Liver (tissue), 9 donors: ENCODE data around the gene ALPP. TPM values are rescaled to one million over a fixed set of nuclear protein-coding genes. Genes with fewer than 3 reads are reported as not detected.

ENCODE experiments used
- DNase-seq: peaks from one replicate; pipeline ENCODE4 v3.0.0-alpha.2; 2017; ENCODE audit warnings: low spot score
- H3K27ac ChIP-seq, 2 donors: one replicate each; pipeline ENCODE4 v1.7.0; 2013; ENCODE audit warnings: inconsistent platforms in 2 of 2, low read length in 2 of 2, control low read depth in 1 of 2, low read depth in 1 of 2, mild to moderate bottlenecking in 1 of 2
- H3K27me3 ChIP-seq, 4 donors: one replicate each; pipeline versions ENCODE4 v1.6.1 to v1.7.0; 2013; ENCODE audit warnings: low read length in 3 of 4, inconsistent platforms in 1 of 4, mild to moderate bottlenecking in 1 of 4, moderate library complexity in 1 of 4; ENCODE audit not compliant: control insufficient read depth in 4 of 4, insufficient read depth in 4 of 4
- H3K36me3 ChIP-seq, 4 donors: one replicate each; pipeline versions ENCODE4 v1.6.1 to v1.7.0; 2013; ENCODE audit warnings: low read length in 3 of 4, mild to moderate bottlenecking in 3 of 4, low read depth in 1 of 4, moderate library complexity in 1 of 4; ENCODE audit not compliant: control insufficient read depth in 4 of 4, insufficient read depth in 3 of 4
- H3K4me1 ChIP-seq, 4 donors: one replicate each; pipeline versions ENCODE4 v1.6.1 to v1.7.0; 2013; ENCODE audit warnings: low read length in 3 of 4, mild to moderate bottlenecking in 3 of 4, moderate library complexity in 1 of 4; ENCODE audit not compliant: control insufficient read depth in 4 of 4, insufficient read depth in 4 of 4
- H3K4me3 ChIP-seq, 3 donors: one replicate each; pipeline versions ENCODE4 v1.6.1 to v1.7.0; 2013; ENCODE audit warnings: low read length in 3 of 3, control low read depth in 1 of 3, low read depth in 1 of 3, mild to moderate bottlenecking in 1 of 3
- H3K9ac ChIP-seq, 2 donors: one replicate each; pipeline ENCODE4 v1.7.0; 2013; ENCODE audit warnings: low read length in 2 of 2, mild to moderate bottlenecking in 2 of 2, moderate library complexity in 2 of 2, control low read depth in 1 of 2, low read depth in 1 of 2
- H3K9me3 ChIP-seq, 4 donors: one replicate each; pipeline versions ENCODE4 v1.6.1 to v1.7.0; 2013; ENCODE audit warnings: low read length in 3 of 4; ENCODE audit not compliant: control insufficient read depth in 4 of 4
- ATF3 ChIP-seq: IDR thresholded peaks from 2 replicates; pipeline ENCODE4 v1.6.1; 2016; ENCODE audit warnings: antibody characterized with exemption
- CTCF ChIP-seq: fragments of 150-350 bp; IDR thresholded peaks from 2 replicates; pipeline ENCODE4 v1.5.1; 2017; ENCODE audit warnings: improper control_type of control experiment, low read depth, low read length; ENCODE audit not compliant: missing input control
- EGR1 ChIP-seq, 2 donors: IDR thresholded peaks; 2 replicates each; pipeline ENCODE4 v1.6.1; 2016 to 2018; ENCODE audit warnings: antibody characterized with exemption in 2 of 2, low read depth in 2 of 2
- FOXA1 ChIP-seq: IDR thresholded peaks from 2 replicates; pipeline ENCODE4 v1.6.1; 2016; ENCODE audit warnings: antibody characterized with exemption
- FOXA2 ChIP-seq: IDR thresholded peaks from 2 replicates; pipeline ENCODE4 v1.6.1; 2016; ENCODE audit warnings: antibody characterized with exemption
- GABPA ChIP-seq, 2 donors: IDR thresholded peaks in 1 of 2; conservative IDR thresholded peaks in 1 of 2; 2 replicates each; pipeline ENCODE4 v1.6.1; 2016; ENCODE audit warnings: antibody characterized with exemption in 2 of 2, mild to moderate bottlenecking in 1 of 2, moderate library complexity in 1 of 2
- HNF4A ChIP-seq, 2 donors: conservative IDR thresholded peaks; 2 replicates each; pipeline ENCODE4 v1.6.1; 2016; ENCODE audit warnings: antibody characterized with exemption in 2 of 2, mild to moderate bottlenecking in 2 of 2
- HNF4G ChIP-seq: IDR thresholded peaks from 2 replicates; pipeline ENCODE4 v1.6.1; 2016; ENCODE audit warnings: antibody characterized with exemption
- JUND ChIP-seq, 2 donors: IDR thresholded peaks; 2 replicates each; pipeline ENCODE4 v1.6.1; 2016; ENCODE audit warnings: antibody characterized with exemption in 2 of 2
- NR2F2 ChIP-seq: IDR thresholded peaks from 2 replicates; pipeline ENCODE4 v1.6.1; 2016; ENCODE audit warnings: antibody characterized with exemption
- RAD21 ChIP-seq, 2 donors: IDR thresholded peaks; 2 replicates each; pipeline ENCODE4 v1.6.1; 2016; ENCODE audit warnings: antibody characterized with exemption in 2 of 2, mild to moderate bottlenecking in 2 of 2
- REST ChIP-seq: IDR thresholded peaks from 2 replicates; pipeline ENCODE4 v1.6.1; 2016; ENCODE audit warnings: antibody characterized with exemption, mild to moderate bottlenecking
- RXRA ChIP-seq, 2 donors: IDR thresholded peaks; 2 replicates each; pipeline ENCODE4 v1.6.1; 2017 to 2018; ENCODE audit warnings: antibody characterized with exemption in 2 of 2, mild to moderate bottlenecking in 1 of 2
- SP1 ChIP-seq: IDR thresholded peaks from 2 replicates; pipeline ENCODE4 v1.6.1; 2018; ENCODE audit warnings: antibody characterized with exemption, mild to moderate bottlenecking
- TAF1 ChIP-seq: conservative IDR thresholded peaks from 2 replicates; pipeline ENCODE4 v1.6.1; 2016; ENCODE audit warnings: antibody characterized with exemption, mild to moderate bottlenecking
- YY1 ChIP-seq: IDR thresholded peaks from 2 replicates; pipeline ENCODE4 v1.6.1; 2016; ENCODE audit warnings: antibody characterized with exemption, mild to moderate bottlenecking
- ZBTB33 ChIP-seq: IDR thresholded peaks from 2 replicates; pipeline ENCODE4 v1.6.1; 2016; ENCODE audit warnings: antibody characterized with exemption
- WGBS: extraction: QIAGEN DNeasy Blood & Tissue Kit; methylation state at CpG from one replicate; pipeline ENCODE4 v1.1.7; 2013; 5-methylcytosine and 5-hydroxymethylcytosine counted together
- polyA plus RNA-seq, 2 donors: library from polyadenylated mRNA; stranded (reverse) in 1 of 2; unstranded in 1 of 2; fragments of 200-250 nt in 1 of 2; fragments of >200 nt in 1 of 2; fragmentation: Nextera tagmentation in 1 of 2; extraction: Ambion mirVana in 1 of 2; gene quantifications; one replicate each; pipeline versions ENCODE4 v1.2.1 to v1.2.3, GENCODE V29; 2013 to 2015
- total RNA-seq, 2 donors: library from RNA; depleted of rRNA; stranded (reverse); fragments of >200 nt; gene quantifications; one replicate each; pipeline ENCODE4 v1.2.3, GENCODE V29; 2014
- donor health status: healthy.
- donor health status: healthy.
- donor health status: healthy.
- donor health status: healthy.
- donor health status: healthy.

Gene ALPP
- total and polyA plus RNA-seq, 4 donors = not detected

- H3K27ac ChIP-seq = no peak overlapping the region
- H3K36me3 ChIP-seq = no peaks in the 10 kb centered on the region
- TF ChIP-seq NR2F2 = no peak
- no peak for TF ChIP-seq GABPA (IDR thresholded peaks at IDR 0.05 in 1 of 2, conservative IDR thresholded peaks at IDR 0.05 in 1 of 2)
- TF ChIP-seq CTCF = no peak
- TF ChIP-seq FOXA1 = no peak
- TF ChIP-seq RAD21 (IDR thresholded peaks at IDR 0.05) = no peak
- no peak for TF ChIP-seq ATF3
- H3K9me3 ChIP-seq = no peaks in the 10 kb centered on the region
- no peak overlapping the region for H3K4me3 ChIP-seq
- no peak overlapping the region for H3K9ac ChIP-seq
- DNase-seq = no peak
- H3K4me1 ChIP-seq = peaks cover 0 to 3% (median 1%) of the 10 kb centered on the region in 4 donors
- 24% methylated on average over 76 of the region's 76 CpGs for WGBS
- peaks cover 6 to 16% (median 11%) of the 10 kb centered on the region in 4 donors for H3K27me3 ChIP-seq
Observed at GRCh38 chr2:232350804-232351685, 27.5 kb upstream of the ALPP start.

GRCh38 chr2:232351686-232352510, 26.7 kb upstream of the ALPP start:
- H3K4me3 ChIP-seq = no peak overlapping the region
- WGBS = 34% methylated on average over 73 of the region's 73 CpGs
- DNase-seq = no peak
- no peak overlapping the region for H3K9ac ChIP-seq
- H3K27me3 ChIP-seq = peaks cover 6 to 16% (median 11%) of the 10 kb centered on the region in 4 donors
- H3K4me1 ChIP-seq = peaks cover 0 to 3% (median 1%) of the 10 kb centered on the region in 4 donors
- no peak overlapping the region for H3K27ac ChIP-seq
- TF ChIP-seq NR2F2 (no peak), ZBTB33 (no peak), RXRA (IDR thresholded peaks at IDR 0.05) (no peak), JUND (IDR thresholded peaks at IDR 0.05) (no peak), REST (no peak), FOXA2 (no peak), YY1 (no peak), HNF4G (no peak), TAF1 (no peak), EGR1 (IDR thresholded peaks at IDR 0.05; ENCODE audit: low read depth in 2 of 2) (no peak), CTCF (no peak), HNF4A (conservative IDR thresholded peaks at IDR 0.05) (no peak), FOXA1 (no peak), GABPA (IDR thresholded peaks at IDR 0.05 in 1 of 2, conservative IDR thresholded peaks at IDR 0.05 in 1 of 2) (no peak), SP1 (no peak), RAD21 (IDR thresholded peaks at IDR 0.05) (no peak)
- no peaks in the 10 kb centered on the region for H3K36me3 ChIP-seq
- no peaks in the 10 kb centered on the region for H3K9me3 ChIP-seq
